ENCODE results near the gene PLEKHA5. TPM values are rescaled to one million over a fixed set of nuclear protein-coding genes. Genes with fewer than 3 reads are reported as not detected.

Gene PLEKHA5
- total RNA-seq, 4 donors from 2014 or later, result 12.6 to 195 (median 49.6) TPM

DNA sequence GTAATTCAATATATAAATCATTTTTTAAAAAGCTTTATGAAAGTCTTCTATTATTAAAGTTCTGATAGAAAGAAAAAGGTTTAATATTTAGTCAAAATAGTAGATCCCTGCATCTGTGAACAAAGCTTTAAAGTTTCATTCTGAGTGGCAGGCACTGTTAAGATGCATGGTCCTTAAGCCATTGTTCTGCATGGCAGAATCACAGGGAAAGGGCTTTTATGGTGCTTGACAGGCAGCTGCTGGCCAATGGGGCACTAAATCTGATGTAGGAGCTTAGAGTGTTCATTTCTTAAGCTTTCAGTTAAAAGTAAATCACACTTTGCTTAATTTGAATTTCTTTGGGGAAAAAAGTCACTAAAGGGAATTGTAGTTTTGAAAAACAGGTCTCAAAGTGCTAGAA, 148.2 kb downstream of the PLEKHA5 start:
- TF ChIP-seq POLR2A (IDR thresholded peaks at IDR 0.05), result no peak
- Histone ChIP-seq H3K36me3 (no peaks in the 10 kb centered on the region), H3K4me3 (no peak overlapping the region), H3K27ac (no peak overlapping the region), H3K4me1 (no peaks in the 10 kb centered on the region), H3K27me3 (no peaks in the 10 kb centered on the region), H3K9me3 (no peaks in the 10 kb centered on the region)
- no peak for DNase-seq
- intact Hi-C loops (cut with DNase I; ENCODE audit: low total_unique reads), result no loop called here

DNA sequence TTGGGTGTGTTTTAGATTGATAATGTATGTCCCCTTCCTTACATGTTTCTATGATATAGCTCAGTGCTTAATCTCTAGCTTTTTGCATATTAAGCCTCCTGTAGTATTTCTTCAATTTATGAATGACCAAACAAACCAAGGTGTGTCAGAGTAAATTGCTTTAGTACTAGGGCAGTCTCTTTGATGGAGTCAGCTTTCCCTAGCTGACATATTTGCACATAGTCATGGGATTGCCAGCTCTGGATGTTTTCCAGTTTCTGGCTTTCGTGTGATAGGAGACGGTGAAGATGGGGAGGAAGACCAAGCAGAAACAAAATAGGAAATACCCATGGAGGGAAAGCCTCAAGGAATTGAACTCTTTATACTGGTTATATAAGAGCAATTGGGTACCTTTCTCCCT, 148.9 kb downstream of the PLEKHA5 start:
- H3K4me3 ChIP-seq, result no peak overlapping the region
- no peaks in the 10 kb centered on the region for H3K9me3 ChIP-seq
- H3K27ac ChIP-seq, result no peak overlapping the region
- no peaks in the 10 kb centered on the region for H3K36me3 ChIP-seq
- no peaks in the 10 kb centered on the region for H3K4me1 ChIP-seq
- no peak for DNase-seq
- TF ChIP-seq POLR2A (IDR thresholded peaks at IDR 0.05), result no peak
- TF ChIP-seq, protein P1, sequence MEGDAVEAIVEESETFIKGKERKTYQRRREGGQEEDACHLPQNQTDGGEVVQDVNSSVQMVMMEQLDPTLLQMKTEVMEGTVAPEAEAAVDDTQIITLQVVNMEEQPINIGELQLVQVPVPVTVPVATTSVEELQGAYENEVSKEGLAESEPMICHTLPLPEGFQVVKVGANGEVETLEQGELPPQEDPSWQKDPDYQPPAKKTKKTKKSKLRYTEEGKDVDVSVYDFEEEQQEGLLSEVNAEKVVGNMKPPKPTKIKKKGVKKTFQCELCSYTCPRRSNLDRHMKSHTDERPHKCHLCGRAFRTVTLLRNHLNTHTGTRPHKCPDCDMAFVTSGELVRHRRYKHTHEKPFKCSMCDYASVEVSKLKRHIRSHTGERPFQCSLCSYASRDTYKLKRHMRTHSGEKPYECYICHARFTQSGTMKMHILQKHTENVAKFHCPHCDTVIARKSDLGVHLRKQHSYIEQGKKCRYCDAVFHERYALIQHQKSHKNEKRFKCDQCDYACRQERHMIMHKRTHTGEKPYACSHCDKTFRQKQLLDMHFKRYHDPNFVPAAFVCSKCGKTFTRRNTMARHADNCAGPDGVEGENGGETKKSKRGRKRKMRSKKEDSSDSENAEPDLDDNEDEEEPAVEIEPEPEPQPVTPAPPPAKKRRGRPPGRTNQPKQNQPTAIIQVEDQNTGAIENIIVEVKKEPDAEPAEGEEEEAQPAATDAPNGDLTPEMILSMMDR (IDR thresholded peaks at IDR 0.05), result no peak
- no peaks in the 10 kb centered on the region for H3K27me3 ChIP-seq
- intact Hi-C loops (cut with DNase I; ENCODE audit: low total_unique reads), result no loop called here

DNA sequence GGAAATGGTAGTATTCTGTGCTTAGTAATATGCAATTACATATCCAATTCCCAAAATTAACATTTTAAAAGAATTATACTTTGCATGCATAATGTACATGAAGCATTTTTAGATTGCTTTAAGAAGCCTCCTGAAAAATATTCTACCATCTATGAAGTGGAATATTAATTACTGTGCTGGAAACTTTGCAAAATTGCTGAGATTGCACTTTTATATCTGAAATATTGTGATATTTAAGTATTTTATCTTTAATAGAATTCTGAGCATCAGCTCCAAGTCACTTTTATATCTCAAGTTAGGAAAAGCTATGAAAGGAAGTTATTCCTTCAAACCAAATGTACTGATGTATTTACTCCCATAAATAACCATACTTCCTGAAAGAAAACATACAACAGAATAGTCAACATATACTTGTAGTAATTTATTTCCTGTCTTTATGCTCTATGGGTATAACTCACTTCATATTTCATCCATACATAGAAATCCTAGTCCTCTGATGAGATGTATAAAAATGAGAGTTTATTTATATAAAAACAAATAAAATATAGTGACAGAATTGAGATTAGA, 152.7 kb downstream of the PLEKHA5 start:
- Histone ChIP-seq H3K9me3 (no peaks in the 10 kb centered on the region), H3K4me3 (no peak overlapping the region), H3K4me1 (no peaks in the 10 kb centered on the region), H3K27ac (no peak overlapping the region), H3K36me3 (no peaks in the 10 kb centered on the region), H3K27me3 (no peaks in the 10 kb centered on the region)
- no peak for TF ChIP-seq POLR2A (IDR thresholded peaks at IDR 0.05)
- TF ChIP-seq, protein P1 (IDR thresholded peaks at IDR 0.05), result no peak
- DNase-seq, result no peak
- intact Hi-C loops (cut with DNase I; ENCODE audit: low total_unique reads), result no loop called here

DNA sequence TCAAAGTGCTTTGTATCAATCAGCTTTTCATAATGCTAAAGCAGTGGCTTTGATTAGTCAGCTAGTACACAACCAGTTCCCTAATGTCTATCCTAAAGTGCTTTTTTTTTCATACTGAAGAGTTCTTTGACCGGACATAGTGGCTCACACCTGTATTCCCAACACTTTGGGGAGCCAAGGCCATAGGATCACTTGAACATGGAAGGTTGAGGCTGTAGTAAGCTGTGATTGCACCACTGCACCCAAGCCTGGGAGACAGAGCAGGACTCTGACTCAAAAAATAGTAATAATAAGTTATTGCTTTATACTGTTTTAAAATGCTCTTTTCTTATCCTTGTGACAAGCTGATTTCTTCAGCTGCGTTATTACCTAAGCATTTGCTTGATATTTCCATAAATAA, 155.1 kb downstream of the PLEKHA5 start:
- H3K36me3 ChIP-seq, result no peaks in the 10 kb centered on the region
- no peak overlapping the region for H3K27ac ChIP-seq
- intact Hi-C loops (cut with DNase I; ENCODE audit: low total_unique reads), result no loop called here
- no peak overlapping the region for H3K4me3 ChIP-seq
- H3K27me3 ChIP-seq, result no peaks in the 10 kb centered on the region
- DNase-seq, result no peak
- no peaks in the 10 kb centered on the region for H3K9me3 ChIP-seq
- TF ChIP-seq, protein P1 (IDR thresholded peaks at IDR 0.05), result no peak
- TF ChIP-seq POLR2A (IDR thresholded peaks at IDR 0.05), result no peak
- H3K4me1 ChIP-seq, result no peaks in the 10 kb centered on the region

DNA sequence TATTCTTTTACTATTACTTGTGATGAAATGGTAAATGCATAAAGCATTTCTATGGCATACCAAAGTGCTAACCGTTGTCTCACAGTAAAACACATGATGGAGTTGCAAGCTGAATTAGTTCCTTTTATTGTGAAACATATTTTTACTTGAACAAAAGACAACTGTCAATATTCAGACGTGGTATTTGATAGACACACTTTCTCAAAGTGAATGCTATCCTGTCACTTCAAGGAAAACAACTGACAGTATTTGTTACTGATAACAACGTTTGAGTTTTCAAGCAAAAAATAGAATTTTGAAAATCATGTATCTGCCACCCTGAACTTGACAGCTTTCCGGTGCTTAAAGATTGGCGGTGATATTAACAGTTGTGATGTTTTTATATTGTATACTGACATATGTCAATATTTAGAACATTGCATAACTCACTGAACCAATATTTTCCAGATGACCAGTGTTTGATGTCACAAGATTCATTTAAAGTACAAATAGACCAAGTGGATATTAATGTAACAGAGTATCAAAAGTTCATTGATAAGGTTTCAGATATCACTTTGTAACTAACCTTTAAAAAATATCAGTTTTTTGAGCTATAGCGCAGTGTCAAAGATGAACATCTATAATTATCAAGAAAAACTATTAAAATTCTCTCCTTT, 156.4 kb downstream of the PLEKHA5 start:
- no peak overlapping the region for H3K27ac ChIP-seq
- H3K27me3 ChIP-seq, result no peaks in the 10 kb centered on the region
- no peak for DNase-seq
- H3K9me3 ChIP-seq, result no peaks in the 10 kb centered on the region
- H3K4me1 ChIP-seq, result no peaks in the 10 kb centered on the region
- intact Hi-C loops (cut with DNase I; ENCODE audit: low total_unique reads), result no loop called here
- H3K4me3 ChIP-seq, result no peak overlapping the region
- no peaks in the 10 kb centered on the region for H3K36me3 ChIP-seq
- TF ChIP-seq POLR2A (IDR thresholded peaks at IDR 0.05), result no peak
- TF ChIP-seq, protein P1 (IDR thresholded peaks at IDR 0.05), result no peak
